HFF-Myc (cell line): ENCODE results near the gene EEF1AKMT1.

Experiments
- DNase-seq: peaks from one replicate; pipeline ENCODE4 v3.0.0-alpha.2; 2011; ENCODE audit warnings: low read depth; ENCODE audit errors: extremely low read depth
- H3K4me3 ChIP-seq: replicated peaks from 2 replicates; pipeline ENCODE4 v1.5.1; 2011; ENCODE audit warnings: low read depth, mild to moderate bottlenecking, control low read depth, low read length
- CTCF ChIP-seq: IDR thresholded peaks from 2 replicates; pipeline ENCODE4 v1.5.1; 2012; ENCODE audit warnings: mild to moderate bottlenecking, low read depth, low read length, control low read depth; ENCODE audit errors: missing control alignments

Gene EEF1AKMT1

DNA sequence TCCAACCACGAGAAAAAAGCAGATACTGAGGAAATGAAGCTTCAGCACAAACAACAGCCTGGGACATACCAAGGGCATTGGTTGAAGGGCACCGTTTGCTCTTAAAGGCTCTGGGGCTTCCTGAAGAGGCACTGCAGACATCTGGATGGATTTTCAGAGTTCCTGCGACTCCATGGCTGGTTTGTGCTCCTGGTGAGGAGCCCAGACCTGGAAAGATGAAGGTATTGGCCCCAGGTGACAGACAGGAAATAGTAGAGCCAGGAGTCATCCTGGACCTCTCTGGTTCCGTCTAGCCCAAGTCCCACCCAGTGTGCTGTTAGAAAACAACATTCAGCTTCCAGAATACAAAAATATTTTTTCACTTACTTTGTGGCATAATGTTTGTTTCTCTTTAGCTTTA lies 64.0 kb downstream of the EEF1AKMT1 start:
- no peak for DNase-seq
- H3K4me3 ChIP-seq, result no peak overlapping the region
- TF ChIP-seq CTCF, result no peak

GRCh38 chr13:20709369-20709768 lies 64.4 kb downstream of the EEF1AKMT1 start:
- no peak overlapping the region for H3K4me3 ChIP-seq
- no peak for DNase-seq
- no peak for TF ChIP-seq CTCF

GRCh38 chr13:20708216-20708615 lies 65.5 kb downstream of the EEF1AKMT1 start:
- TF ChIP-seq CTCF, result no peak
- H3K4me3 ChIP-seq, result no peak overlapping the region
- DNase-seq, result no peak

- DNase-seq, result no peak
- no peak for TF ChIP-seq CTCF
- H3K4me3 ChIP-seq, result no peak overlapping the region
These were observed 67.1 kb downstream of the EEF1AKMT1 start for GRCh38 chr13:20706661-20707060.

DNA sequence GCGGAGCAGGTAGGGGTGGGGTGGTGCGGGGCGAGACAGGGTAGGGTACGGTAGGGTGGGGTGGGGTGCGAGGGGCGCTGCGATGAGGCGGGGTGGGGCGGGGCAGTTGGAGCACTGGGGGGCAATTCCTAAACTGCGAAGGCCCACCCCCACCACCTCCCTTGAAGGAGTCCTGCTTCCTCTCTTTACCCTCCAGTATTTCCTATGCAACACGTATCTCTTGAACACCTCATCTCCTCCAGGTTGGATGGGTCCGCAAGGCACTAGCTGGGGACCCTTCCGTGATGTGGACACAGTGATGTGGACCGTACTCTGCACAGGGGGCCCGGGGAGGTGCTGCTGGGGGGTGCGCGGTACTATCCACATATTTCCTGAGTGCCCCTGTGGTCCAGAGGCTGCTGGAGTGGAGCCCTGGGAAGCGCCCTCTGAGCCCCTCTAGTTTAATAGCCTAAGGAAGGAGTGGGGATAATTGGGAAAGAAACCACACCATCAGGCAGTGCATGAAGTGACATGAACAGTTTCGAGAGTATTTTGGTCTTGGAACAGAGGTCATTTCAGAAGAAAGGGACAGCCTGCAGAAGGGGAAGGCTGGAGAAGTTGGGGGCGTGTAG lies 69.2 kb downstream of the EEF1AKMT1 start:
- no peak for DNase-seq
- no peak for TF ChIP-seq CTCF
- no peak overlapping the region; the same call in 1 of the 2 replicates for H3K4me3 ChIP-seq

DNA sequence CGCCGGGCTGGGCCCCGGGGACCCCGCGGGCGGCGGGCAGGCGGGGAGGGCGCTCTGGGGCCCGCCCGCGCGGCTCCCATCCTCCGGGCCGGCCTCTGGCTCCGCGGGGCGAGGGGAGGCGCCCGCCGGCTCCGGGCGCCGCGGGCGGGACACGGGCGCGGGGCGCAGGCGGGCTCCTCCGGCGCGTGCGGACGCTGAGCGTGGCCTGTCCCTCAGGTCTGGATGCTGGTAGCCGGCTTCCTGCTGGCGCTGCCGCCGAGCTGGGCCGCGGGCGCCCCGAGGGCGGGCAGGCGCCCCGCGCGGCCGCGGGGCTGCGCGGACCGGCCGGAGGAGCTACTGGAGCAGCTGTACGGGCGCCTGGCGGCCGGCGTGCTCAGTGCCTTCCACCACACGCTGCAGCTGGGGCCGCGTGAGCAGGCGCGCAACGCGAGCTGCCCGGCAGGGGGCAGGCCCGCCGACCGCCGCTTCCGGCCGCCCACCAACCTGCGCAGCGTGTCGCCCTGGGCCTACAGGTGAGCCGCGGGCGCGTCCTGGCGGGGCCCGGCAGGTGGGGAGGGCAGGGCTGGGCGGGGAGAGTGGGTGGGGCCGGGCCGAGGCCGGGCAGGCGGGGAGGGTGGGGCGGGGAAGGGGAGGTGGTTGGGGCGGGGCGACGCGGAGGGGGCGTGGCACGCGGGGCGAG lies 69.8 kb downstream of the EEF1AKMT1 start:
- no peak for DNase-seq
- TF ChIP-seq CTCF, result peak; percentile 33
- H3K4me3 ChIP-seq, result peak overlapping the region; percentile 27
